ENCODE measurements around the gene USP4.
"Not testable (repeated sequence)": the region's sequence is repeated elsewhere in the genome, so short reads cannot be mapped to it uniquely, and the experiment has no call there.

The USP4 gene

GRCh38 chr3:49255112-49255511 is 84.7 kb downstream of the USP4 start:
- no peak for DNase-seq (ENCODE audit: low read depth in 2 of 2)

GRCh38 chr3:49253512-49253911 is 86.3 kb downstream of the USP4 start:
- DNase-seq (ENCODE audit: low read depth in 2 of 2) = no peak

- no peak for DNase-seq (ENCODE audit: low read depth in 2 of 2)
Observed at GRCh38 chr3:49248840-49249227, 91.0 kb downstream of the USP4 start.

- no peak for DNase-seq (ENCODE audit: low read depth in 2 of 2)
Observed at GRCh38 chr3:49244581-49245205, 95.2 kb downstream of the USP4 start.

- DNase-seq (ENCODE audit: low read depth in 2 of 2) = not testable (repeated sequence)
Observed at GRCh38 chr3:49240091-49240490, 99.8 kb downstream of the USP4 start.

GRCh38 chr3:49238274-49239127 is 101.4 kb downstream of the USP4 start:
- no peak for DNase-seq (ENCODE audit: low read depth in 2 of 2)

- no peak for DNase-seq (ENCODE audit: low read depth in 2 of 2)
Observed at GRCh38 chr3:49237344-49237743, 102.5 kb downstream of the USP4 start.

DNA sequence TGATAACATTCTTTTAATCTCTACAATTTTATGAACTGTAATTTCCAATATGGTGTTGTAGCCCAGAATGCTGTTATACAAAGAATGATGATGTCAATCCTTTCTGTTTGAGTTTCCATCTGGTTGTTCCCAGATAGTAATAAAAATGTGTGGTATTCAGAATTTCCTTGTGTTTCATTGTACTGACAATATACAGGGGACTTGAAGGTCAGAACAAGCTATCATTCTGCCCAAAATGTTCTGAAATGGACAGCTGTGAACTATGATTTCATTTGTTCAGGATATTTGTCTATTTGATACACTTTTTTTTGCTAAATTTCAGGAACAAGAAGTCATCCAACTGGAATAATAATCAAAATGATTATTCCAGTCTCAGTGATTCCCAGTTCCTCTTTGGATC is 103.6 kb downstream of the USP4 start:
- DNase-seq (ENCODE audit: low read depth in 2 of 2) = no peak

- DNase-seq (ENCODE audit: low read depth in 2 of 2) = not testable (repeated sequence)
Observed at GRCh38 chr3:49228817-49229216, 111.0 kb downstream of the USP4 start.
